ENCODE results near the gene FBXL16.
"Not testable (repeated sequence)": the region's sequence is repeated elsewhere in the genome, so short reads cannot be mapped to it uniquely, and the experiment has no call there.

FBXL16 gene

DNA sequence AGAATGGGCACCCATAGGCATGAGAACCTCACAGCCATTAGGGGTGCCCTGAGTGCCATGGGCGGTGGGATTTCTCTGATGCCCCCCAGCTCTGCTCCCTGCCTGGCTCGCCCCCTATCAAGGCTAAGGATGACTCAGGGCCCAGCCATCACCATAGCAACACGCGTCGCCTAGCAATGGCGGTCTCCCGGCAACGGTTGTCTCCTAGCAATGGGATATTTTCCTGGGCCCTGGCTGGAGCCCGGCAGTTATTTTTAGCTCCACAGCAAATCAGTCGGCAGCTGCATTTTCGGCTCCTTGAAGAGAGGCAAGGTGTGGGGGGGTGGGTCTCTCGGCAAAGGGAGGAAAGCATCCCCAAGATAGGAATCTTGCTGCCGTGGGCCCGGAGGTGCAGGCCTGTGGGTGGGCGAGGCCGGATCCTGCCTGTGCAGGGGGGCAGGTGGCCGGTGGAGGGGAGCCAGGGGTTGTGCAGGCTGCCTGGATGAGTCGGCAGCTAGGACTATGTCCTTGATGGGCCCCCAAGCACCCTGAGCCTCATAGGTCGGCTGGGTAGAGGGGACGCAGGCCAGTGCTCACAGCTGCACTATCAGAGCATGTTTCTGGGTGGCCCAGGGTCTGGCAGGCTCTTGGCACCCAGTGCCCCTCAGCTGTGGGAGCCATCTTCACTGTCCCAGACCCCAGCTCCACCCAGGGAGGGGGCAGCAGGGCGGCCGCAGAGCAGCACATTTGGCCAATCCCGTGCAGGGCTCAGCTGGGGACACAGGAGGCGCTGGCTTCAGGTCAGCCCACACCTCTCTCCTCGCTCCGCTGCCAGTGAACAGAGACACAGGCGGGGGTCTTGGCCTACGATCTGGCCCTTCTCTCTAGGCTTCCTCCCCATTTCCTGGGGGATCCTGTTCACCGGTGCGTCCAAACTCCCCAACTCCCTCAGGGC, 4.2 kb upstream of the FBXL16 start:
- peak; percentile 84 for DNase-seq

DNA sequence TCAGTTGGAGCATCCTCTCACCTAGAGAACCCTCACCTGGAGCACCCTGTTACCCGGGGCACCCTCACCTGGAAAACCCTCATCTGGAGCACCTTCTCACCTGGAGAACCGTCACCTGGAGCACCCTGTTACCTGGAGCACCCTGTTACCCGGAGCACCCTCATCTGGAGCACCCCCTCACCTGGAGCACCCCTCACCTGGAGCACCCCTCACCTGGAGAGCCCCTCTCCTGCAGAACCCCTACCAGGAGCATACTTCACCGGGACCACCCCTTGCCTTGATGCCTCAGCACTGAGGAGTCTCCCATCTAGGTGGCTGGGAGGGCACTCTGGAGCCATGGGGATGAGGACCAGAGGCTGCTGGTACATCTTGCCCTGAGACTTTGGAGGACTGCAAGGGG, 3.4 kb upstream of the FBXL16 start:
- no peak for DNase-seq

DNA sequence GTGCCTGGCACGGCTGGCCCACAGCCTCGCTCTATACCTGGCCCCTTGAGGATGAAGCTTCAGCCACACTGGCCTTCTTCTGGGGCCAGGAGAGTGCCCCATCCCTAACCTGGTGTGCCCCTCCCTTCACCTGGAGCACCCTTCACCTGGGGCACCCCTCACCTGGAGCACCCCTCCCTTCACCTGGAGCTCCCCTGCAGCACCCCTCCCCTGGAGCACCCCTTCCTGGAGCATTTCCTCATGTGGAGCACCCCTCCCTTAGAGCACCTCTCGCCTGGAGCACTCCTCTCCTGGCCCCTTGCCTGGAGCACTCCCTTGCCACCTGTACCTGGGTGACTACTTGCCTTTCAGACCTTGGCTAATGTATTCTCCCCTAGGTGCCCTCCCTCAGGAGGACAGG, 2.4 kb upstream of the FBXL16 start:
- DNase-seq: no peak

DNA sequence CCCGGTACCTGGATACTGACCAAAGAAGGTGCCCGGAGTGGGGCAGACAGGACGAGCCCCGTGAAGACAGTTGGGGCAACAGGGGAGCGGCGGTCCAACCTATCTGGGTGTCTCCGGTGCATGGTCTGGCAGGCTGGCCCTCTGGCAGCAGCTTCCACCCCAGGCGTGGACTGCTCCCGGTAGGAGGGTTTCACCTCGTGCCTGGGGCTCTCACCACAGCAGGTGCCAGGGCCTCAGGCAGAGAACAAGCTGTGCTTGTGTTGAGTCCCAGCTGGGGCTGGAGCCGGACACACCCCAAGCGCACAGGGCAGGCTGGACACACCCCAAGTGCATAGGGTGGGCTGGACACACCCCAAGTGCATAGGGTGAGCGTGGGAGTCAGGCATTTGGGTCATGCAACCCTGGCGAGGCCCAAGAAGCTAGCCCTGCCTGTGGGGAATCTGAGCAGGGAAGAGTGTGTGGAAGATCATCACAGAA, 1.5 kb upstream of the FBXL16 start:
- no peak for DNase-seq

DNA sequence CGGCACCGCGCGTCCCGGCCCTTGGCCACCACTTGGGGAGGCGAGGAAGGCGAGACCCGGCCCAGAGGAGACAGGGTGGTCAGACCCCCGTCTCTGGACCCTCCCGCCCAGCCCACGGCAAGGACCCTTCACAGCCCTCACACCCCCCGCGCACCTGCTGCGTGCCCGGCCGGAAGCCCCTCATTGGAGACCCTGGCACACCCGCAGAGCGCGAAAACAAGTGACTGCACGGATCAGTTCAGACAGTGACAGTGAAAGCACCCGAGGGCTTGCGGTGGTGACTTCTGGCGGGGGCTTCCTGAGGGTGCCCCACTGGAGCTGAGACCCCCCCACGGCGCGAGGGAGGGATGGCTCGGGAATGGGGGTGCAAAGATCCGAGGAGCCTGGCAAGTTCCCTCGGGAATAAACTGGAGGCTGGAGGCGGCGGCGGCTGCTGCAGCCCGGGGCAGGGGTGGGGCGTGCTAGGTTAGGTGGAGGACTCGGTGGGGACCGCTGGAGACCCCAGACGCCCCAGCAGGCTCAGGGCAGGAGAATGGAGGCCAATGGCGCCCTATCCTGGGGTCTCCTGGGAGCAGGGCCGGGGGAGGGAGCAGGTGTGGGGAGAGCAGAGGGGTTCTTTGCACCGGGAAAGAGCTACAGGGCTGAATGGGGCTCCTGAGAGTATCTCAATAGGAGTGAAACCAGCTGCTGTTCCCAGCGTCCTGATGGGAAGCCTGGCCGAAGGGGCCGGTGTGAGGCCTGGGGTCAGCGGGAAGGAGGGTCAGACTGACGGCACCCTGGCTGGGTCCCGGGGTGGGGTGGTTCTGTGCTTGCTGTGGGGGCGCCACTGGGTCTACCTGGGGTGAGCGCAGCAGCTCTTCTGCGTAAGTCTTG, 824 bp upstream of the FBXL16 start:
- DNase-seq: no peak

DNA sequence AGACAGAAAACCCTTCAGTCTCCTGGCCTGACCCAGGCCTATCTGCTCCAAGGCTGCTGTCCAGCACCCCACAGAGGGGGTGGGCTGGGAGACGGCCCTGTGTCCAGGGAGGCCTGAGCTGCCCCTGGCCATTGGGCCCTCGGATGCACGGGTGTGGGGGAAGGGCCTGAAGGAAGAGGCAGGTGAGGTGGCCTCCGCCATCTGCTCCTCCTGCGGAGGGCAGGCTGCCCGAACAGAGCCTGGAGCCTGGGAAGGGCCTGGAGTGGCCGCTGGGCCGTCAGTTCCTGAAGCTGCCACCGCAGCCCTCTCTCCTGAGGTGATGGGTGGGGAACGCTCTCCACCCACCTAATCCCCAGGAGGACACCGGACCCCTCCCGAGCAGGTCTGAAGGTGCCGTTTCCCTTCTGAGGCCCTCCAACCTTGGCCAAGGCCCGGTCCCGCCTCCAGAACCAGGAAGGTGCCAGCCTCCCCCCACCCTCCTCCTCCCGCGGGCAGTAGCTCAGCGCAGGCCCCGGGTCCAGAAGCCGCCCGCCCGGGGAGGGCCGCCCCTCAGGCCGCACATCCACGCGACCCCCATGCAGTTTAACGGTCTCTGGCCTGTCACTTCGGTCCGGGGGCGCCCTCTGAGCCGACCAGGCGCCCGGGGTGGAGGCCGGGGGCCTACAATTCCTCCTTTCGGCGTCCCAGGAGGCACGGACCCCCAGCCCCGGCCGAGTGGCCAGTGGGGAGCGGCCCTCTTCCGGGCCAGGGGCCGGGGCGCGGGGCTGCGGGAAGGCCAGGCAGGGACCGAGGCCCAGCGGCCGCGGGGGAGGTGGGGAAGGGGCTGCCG, 835 bp downstream of the FBXL16 start:
- no peak for DNase-seq

DNA sequence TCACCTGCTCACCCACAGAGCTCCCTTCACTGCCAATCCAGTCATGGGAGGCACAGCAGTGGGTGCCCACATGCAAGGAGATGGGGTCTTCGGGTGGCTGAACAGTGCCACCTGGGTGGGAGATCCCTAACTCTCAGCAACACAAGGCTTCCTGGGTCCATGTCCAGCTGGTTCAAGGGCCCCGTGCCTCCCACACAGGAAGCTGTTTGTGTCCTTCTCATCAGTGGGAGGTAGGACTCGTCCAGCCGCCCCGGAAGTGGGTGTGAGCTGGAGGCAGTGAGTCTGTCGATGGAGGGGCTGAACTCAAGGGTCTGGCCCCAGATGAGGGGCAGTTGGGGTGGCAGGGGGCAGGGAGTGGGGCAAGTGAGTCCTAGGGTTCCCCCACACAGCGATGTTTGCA, 1.6 kb downstream of the FBXL16 start:
- no peak for DNase-seq

DNA sequence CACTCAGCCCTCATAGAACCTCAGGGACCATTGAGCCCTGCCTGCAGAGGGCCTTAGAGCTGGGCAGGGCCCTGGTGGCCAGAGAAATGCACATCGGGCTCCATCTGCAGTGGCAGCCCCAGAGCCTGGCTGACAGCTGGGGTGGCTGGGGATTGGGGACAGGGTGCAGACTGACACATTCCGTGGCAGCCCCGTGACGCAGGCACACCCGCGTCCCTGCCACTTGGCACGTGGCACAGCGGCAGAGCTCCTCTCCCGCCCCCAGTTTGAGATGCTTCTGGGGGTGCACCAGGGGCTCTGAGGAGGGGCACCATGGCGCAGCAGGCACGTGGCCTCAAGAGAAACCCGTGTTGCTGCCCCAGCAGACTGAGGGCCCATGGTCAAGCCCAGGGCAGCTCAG, 2.2 kb downstream of the FBXL16 start:
- DNase-seq: no peak

DNA sequence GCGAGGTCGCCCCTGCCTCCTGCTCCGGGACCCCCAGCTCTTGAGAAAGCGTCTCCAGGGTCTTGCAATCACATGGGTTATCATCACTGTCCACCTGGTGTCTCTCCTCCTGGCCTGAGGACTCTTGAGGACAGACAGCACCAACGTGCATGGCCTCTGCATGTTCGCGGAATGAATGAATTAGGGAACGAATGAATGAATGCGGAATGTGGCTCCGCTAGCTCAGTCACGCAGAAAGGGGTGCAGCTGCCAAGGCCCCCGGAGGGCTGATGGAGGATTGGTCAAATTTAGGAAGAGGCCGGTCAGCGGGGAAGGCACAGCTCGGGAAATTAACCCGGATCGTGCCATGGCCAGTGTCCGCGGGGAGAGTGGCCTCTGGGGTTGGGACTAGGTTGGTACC, 3.3 kb downstream of the FBXL16 start:
- no peak for DNase-seq

DNA sequence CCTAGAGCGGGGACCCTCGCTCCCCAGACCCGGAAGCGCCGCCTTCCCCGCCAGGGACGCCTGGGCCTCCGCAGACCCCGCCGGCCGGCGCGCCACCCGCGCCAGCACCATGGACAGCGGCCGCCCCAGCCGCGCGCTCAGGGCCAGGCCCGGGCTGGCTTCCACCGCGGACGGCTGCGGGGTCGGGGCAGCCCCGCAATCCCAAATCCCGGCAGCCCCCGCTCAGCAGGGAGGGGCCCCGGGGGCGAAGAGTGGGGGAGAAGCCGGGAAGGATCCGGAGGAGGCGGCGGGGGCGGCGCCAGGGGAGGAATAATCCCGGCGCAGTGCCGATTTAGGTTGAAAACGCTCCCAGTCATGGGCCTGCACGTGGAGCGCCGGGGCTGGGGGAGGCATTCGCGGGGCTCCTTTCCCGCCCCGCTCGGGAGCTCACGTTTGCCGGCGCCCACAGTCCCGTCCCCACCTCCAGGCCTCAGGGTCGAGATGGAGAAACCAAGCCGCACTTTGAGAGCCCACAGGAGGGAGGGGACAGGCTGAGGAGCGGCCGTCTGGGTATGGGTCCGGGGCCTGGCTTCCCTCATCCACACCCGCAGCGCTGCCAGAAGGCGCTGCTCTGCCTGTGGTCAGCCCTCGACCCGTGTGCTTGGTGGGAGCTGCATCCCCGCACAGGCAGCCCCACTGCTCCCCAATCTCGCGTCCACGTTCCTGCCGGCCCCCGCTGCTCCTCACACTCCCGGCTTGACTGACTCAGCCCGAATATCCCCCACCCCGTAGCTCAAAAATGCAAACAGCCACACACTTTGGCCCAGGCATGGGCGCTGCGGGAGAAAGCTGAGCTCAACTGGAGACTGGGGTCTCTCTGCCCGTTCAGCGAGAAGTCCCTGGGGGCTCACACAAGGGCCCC, 4.7 kb downstream of the FBXL16 start:
- no peak for DNase-seq

DNA sequence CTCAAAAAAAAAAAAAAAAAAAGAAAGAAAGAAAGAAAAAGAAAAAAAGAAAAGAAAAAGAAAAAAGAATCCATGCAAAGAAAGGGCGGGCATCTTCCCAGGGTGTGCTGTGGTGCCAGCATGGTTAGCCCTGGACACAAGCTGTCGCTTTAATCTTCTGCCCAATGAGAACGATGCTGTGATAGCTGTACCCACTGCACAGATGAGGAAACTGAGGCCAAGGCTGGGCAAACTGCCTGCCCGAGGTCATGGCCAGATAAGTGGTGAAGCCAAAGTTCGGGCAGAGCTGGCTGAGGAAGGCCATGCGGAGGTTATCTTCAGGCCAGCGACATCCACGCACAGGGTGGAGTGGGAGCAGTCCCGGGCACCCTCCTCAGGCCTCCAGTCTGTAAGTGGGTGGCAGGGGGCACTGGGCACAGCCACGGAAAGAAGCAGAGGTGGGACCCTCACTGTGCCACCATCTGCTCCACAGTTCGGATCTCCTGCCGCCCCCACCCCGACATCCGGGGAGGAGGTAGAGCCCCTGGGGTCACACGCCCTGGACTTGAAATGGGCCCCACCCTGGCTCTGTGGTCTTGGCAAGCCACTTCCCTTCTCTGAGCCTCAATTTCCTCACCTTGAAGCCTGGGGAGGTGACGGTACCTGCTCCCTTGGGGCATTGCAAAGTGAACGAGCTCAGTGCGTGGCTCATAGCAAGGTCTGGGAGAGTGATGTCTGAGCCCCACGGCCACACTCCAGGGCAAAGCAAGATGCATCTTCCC, 6.5 kb downstream of the FBXL16 start:
- no peak for DNase-seq

DNA sequence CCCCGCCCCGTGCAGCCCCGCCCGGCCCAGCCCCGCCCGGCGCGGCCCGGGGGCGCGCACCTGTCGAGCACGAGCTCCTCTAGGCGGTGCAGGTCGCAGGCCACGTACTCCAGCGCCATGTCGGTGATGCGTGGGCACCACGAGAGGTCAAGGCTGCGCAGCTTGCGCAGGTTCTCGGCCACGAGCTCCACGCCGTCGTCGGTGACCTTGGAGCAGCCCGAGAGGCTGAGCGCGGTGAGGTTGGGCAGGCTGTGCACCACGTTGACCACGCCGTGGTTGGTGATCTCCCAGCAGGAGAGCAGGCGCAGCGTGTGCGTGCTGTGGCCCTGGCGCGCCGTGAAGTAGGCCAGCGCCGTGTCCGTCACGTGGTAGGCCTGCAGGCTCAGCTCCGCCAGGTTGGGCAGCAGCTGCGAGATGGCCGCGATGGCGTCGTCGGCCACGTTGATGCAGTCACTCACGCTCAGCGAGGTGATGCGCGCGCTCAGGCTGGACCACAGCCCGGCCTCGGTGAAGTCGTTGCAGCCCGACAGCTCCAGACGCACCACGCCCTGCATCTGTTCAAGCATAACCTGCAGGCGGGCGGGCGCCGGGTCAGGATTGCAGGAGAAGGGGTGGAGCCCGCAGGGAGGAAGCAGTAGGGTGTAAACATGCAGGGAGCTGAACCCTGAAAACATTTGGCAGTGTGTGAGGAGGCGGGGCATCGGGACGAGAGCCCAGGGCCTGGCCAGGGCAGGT, 10.1 kb downstream of the FBXL16 start:
- DNase-seq: peak; percentile 54

DNA sequence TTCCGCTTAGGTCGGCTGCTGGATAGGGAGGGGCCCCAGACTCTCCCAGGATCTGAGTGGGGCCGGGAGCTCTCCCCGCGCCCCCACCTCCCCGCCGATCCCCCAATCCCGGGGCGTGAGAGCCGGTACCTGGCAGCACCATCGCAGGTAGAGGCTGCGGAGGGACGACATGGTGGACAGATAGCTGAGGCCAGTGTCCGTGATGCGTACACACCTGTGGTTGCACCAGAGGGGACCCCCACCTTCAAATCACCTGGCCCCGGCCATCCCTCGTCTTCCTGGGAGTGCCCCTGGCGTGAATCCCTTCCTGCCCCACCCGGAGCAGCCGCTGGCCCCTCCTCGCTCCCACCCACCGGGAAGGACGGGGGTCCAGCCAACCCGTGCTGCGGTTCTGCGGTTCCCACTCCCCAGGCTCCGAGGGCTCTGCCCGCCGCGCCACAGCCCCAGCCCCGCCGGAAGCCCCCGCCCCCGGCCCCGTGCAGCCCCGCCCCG, 10.7 kb downstream of the FBXL16 start:
- DNase-seq: no peak

DNA sequence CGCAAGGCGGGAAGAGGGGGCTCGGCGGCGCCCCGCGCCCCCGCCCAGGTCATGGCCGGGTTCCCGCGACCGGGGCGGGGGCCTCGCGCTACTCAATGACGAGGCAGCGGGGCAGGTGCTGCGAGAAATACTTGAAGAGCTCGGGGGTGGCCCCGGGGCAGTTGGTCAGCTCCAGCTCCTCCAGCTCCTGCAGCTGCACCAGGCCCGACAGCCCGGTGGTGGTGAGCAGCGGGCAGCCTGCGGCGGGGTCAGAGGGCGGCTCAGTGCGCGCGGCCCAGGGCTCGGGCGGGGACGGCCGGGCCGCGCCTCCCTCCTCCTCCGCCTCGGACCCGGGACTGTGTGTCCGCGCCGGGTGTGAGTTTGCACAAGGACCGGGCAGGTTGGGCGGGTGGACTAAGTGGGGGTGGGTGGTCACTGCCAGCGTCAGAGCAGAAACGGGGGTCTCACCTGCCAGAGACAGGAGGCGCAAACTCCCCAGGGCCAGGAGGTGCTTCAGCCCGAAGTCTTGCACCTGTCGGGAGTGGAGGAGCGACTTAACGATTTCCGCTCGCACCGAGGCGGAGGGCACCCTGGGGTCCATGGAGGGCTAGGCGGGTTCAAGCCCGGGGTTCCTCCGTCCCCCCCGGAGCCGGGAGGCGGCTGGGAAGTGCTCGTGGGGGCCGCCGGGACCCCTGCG, 11.3 kb downstream of the FBXL16 start:
- no peak for DNase-seq

DNA sequence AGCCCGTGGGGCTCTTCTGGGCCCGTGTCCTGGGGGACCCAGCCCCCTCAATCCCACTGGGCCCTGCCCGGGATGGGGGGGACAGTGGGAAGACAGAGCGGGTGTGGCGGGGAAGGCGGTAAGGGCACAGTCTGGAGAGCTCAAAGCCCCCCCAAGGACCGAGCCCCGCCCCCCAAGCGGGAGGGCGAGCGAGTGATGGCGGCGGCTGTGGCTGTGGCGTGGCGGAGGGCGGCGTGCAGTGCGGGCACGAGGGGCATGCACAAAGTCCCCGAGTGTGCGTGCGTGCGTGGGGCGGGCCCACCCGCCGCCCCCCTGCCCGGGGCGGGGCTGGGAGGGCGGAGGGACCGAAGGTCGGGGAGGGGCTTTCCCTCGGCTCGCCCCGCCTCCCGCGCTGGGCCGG, 11.8 kb downstream of the FBXL16 start:
- DNase-seq: no peak

DNA sequence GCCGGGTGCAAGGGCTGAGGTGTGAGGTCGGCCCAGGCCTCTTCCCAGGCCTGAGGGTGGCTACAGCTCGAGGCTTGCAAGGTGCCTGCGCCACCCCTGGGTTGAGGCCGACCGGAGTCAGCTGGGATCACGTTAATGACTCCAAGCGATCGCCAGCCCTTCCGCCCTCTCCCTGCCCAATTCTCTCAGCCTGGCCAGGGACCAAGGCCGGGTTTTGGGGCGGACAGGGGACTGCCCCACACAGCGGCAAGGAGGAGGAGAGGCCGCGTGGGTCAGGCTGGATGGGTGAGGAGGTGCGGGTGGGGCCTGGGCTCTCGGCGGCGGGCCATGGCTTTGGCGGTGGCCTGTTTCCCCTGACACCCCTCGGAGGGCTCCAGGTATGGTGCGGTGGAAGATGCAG, 12.2 kb downstream of the FBXL16 start:
- no peak for DNase-seq

DNA sequence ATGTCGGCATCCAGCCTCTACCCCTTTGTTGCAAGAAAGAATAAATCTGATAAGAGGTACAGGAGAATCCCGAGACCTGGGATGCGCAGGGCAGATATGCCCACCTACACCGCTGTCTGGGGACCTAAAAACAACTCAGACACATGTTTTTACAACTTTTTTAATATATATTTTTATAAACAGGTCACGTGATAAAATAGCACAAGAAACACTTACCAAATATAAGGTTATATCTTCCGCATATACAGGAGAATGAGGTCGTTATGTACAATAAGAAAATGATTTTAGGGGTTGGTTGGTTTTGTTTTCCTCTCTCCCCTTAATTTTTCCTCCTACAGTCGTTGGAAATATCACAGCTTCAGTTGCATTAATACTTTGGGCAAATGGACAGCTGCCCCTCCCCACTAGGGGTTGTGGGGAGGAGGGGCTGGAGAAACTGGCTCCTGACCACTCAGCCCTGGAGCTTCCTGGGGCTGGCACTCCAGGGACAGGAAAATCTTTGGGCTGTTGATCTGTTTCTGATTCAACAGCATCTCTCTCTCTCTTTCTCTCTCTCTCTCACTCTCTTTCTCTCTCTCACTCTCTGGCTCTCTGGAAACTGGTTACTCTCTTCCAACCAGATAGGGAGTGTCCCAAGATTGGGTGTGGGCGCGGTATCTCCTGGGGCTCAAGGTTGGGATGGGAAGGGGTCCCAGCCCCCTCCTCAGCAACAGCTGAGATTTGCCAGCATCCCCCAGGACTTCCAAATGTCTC, 13.1 kb downstream of the FBXL16 start:
- no peak for DNase-seq

DNA sequence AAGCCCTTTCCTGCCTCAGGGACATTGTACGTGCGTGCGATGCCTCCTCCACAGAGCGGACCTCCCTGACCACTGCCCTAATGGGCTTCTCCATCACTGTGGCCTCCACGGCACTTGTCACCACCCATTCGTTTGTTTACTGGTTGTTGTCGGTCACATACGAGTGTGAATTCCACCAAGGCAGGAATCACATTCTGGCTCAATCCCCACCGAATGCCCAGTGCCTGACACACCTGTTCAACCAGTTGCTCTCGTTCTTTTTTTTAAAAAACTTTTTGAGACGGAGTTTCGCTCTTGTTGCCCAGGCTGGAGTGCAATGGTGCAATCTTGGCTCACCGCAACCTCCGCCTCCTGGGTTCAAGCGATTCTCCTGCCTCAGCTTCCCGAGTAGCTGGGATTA, 14.4 kb downstream of the FBXL16 start:
- DNase-seq: not testable (repeated sequence)

Data from NCI-H1417 treated with DMSO at 0.1 percent for 48 hours (cell line).